HEK293 (cell line): ENCODE measurements around the gene SFT2D1.

Experiments used
- CTCF ChIA-PET: fragments of 350-600 bp; formaldehyde crosslinking; extraction: SDS; loops from one replicate; lab custom pipeline; 2021; ENCODE audit warnings: antibody characterized with exemption; lab: Yijun Ruan, JAX
- POLR2A ChIA-PET: fragments of 300-600 bp; formaldehyde crosslinking; extraction: SDS; loops from one replicate; lab custom pipeline; 2020; ENCODE audit warnings: antibody characterized with exemption, inconsistent platforms; lab: Yijun Ruan, JAX
- H3K27ac ChIP-seq: fragments of 200-500 bp; sonication (Bioruptor generic); 2 replicates; pipeline ENCODE4 v1.5.1; 2014; ENCODE audit warnings: low read depth, low read length, control low read depth, inconsistent platforms; ENCODE audit errors: extremely low read depth
- H3K36me3 ChIP-seq, 2 experiments: fragments of 200-500 bp in 1 of 2; sonication (Bioruptor generic) in 1 of 2; 1 replicate in 1 of 2; 2 replicates in 1 of 2; pipeline ENCODE4 v1.5.1; 2014 to 2017; ENCODE audit warnings: inconsistent platforms in 2 of 2, low read length in 2 of 2; ENCODE audit not compliant: control insufficient read depth in 2 of 2, insufficient read depth in 1 of 2
- H3K4me1 ChIP-seq: fragments of 200-500 bp; sonication (Bioruptor generic); 2 replicates; pipeline ENCODE4 v1.5.1; 2014; ENCODE audit warnings: mild to moderate bottlenecking, low read length, inconsistent platforms; ENCODE audit not compliant: control insufficient read depth, insufficient read depth
- H3K4me3 ChIP-seq: 2 replicates; pipeline ENCODE4 v1.5.1; 2011; ENCODE audit warnings: low read depth, mild to moderate bottlenecking, control low read depth, low read length, moderate library complexity
- H3K9me3 ChIP-seq: fragments of 200-500 bp; sonication (Bioruptor generic); 2 replicates; pipeline ENCODE4 v1.5.1; 2014; ENCODE audit warnings: low read depth, low read length, inconsistent platforms; ENCODE audit not compliant: control insufficient read depth, insufficient read depth
- GLIS2 ChIP-seq: fragments of 450-650 bp; formaldehyde crosslinking; IDR thresholded peaks from 2 replicates; pipeline ENCODE4 v1.5.1; 2016; ENCODE audit warnings: missing biosample characterization, missing genetic modification characterization
- HOXC10 ChIP-seq: sonication (generic); formaldehyde crosslinking; IDR thresholded peaks from 2 replicates; pipeline ENCODE4 v1.8.1; 2023; ENCODE audit warnings: mild to moderate bottlenecking, missing genetic modification reagents
- KLF8 ChIP-seq: fragments of 450-650 bp; formaldehyde crosslinking; IDR thresholded peaks from 2 replicates; pipeline ENCODE4 v1.5.1; 2016; ENCODE audit warnings: missing biosample characterization, missing genetic modification characterization
- PRDM1 ChIP-seq: fragments of 450-650 bp; formaldehyde crosslinking; IDR thresholded peaks from 2 replicates; pipeline ENCODE4; 2016; ENCODE audit warnings: missing biosample characterization, missing genetic modification characterization
- SCRT2 ChIP-seq: fragments of 450-650 bp; formaldehyde crosslinking; IDR thresholded peaks from 2 replicates; pipeline ENCODE4 v1.5.1; 2016; ENCODE audit warnings: missing biosample characterization, missing genetic modification characterization
- WT1 ChIP-seq: fragments of 450-650 bp; formaldehyde crosslinking; IDR thresholded peaks from 2 replicates; pipeline ENCODE4 v1.5.1; 2016; ENCODE audit warnings: missing biosample characterization, missing genetic modification characterization
- ZBTB1 ChIP-seq: fragments of 450-650 bp; formaldehyde crosslinking; IDR thresholded peaks from 2 replicates; pipeline ENCODE4 v1.5.1; 2016; ENCODE audit warnings: missing biosample characterization, missing genetic modification characterization
- ZBTB20 ChIP-seq: fragments of 450-650 bp; formaldehyde crosslinking; IDR thresholded peaks from 2 replicates; pipeline ENCODE4 v1.5.1; 2016; ENCODE audit warnings: missing biosample characterization, missing genetic modification characterization
- ZBTB7A ChIP-seq: fragments of 450-650 bp; formaldehyde crosslinking; IDR thresholded peaks from 2 replicates; pipeline ENCODE4 v1.5.1; 2016; ENCODE audit warnings: low read depth, missing biosample characterization, missing genetic modification characterization
- ZNF132 ChIP-seq: fragments of 450-650 bp; formaldehyde crosslinking; IDR thresholded peaks from 2 replicates; pipeline ENCODE4 v1.5.1; 2017; ENCODE audit warnings: missing biosample characterization, missing genetic modification characterization, borderline replicate concordance
- ZNF133 ChIP-seq: fragments of 450-650 bp; formaldehyde crosslinking; IDR thresholded peaks from 2 replicates; pipeline ENCODE4 v1.5.1; 2016; ENCODE audit warnings: missing biosample characterization, missing genetic modification characterization
- ZNF148 ChIP-seq: fragments of 450-650 bp; formaldehyde crosslinking; IDR thresholded peaks from 2 replicates; pipeline ENCODE4 v1.5.0; 2017; ENCODE audit warnings: missing biosample characterization, missing genetic modification characterization, borderline replicate concordance
- ZNF274 ChIP-seq, 2 experiments: fragments of 200-500 bp in 1 of 2; fragments of 450-650 bp in 1 of 2; sonication (Bioruptor generic) in 1 of 2; formaldehyde crosslinking in 1 of 2; IDR thresholded peaks; 2 replicates each; pipeline versions ENCODE4 v1.5.1 to v1.6.1; 2014 to 2016; ENCODE audit warnings: borderline replicate concordance in 1 of 2, inconsistent platforms in 1 of 2, low read length in 1 of 2, missing biosample characterization in 1 of 2, missing genetic modification characterization in 1 of 2
- ZNF292 ChIP-seq: fragments of 450-650 bp; formaldehyde crosslinking; IDR thresholded peaks from 2 replicates; pipeline ENCODE4 v1.5.1; 2016; ENCODE audit warnings: low read depth, missing biosample characterization, missing genetic modification characterization, borderline replicate concordance
- ZNF302 ChIP-seq: fragments of 450-650 bp; formaldehyde crosslinking; IDR thresholded peaks from 2 replicates; pipeline ENCODE4 v1.5.1; 2016; ENCODE audit warnings: missing biosample characterization, missing genetic modification characterization, low read depth
- ZNF366 ChIP-seq: fragments of 450-650 bp; formaldehyde crosslinking; conservative IDR thresholded peaks from 2 replicates; pipeline ENCODE4 v1.5.1; 2016; ENCODE audit warnings: missing biosample characterization, missing genetic modification characterization
- ZNF394 ChIP-seq: fragments of 450-650 bp; formaldehyde crosslinking; IDR thresholded peaks from 2 replicates; pipeline ENCODE4 v1.5.1; 2016; ENCODE audit warnings: missing biosample characterization, missing genetic modification characterization, mild to moderate bottlenecking, moderate library complexity, borderline replicate concordance
- ZNF580 ChIP-seq: fragments of 450-650 bp; formaldehyde crosslinking; IDR thresholded peaks from 2 replicates; pipeline ENCODE4 v1.5.1; 2016; ENCODE audit warnings: missing biosample characterization, missing genetic modification characterization
- ZNF585B ChIP-seq: fragments of 450-650 bp; formaldehyde crosslinking; IDR thresholded peaks from 2 replicates; pipeline ENCODE4 v1.5.1; 2016; ENCODE audit warnings: missing biosample characterization, missing genetic modification characterization
- ZNF747 ChIP-seq: fragments of 450-650 bp; formaldehyde crosslinking; IDR thresholded peaks from 2 replicates; pipeline ENCODE4 v1.5.1; 2016; ENCODE audit warnings: missing biosample characterization, missing genetic modification characterization
- ZNF76 ChIP-seq: fragments of 450-650 bp; formaldehyde crosslinking; IDR thresholded peaks from 2 replicates; pipeline ENCODE4; 2016; ENCODE audit warnings: low read depth, missing biosample characterization, missing genetic modification characterization, borderline replicate concordance
- ZNF791 ChIP-seq: fragments of 450-650 bp; formaldehyde crosslinking; IDR thresholded peaks from 2 replicates; pipeline ENCODE4 v1.5.1; 2016; ENCODE audit warnings: missing biosample characterization, missing genetic modification characterization
- ZSCAN23 ChIP-seq: fragments of 450-650 bp; formaldehyde crosslinking; IDR thresholded peaks from 2 replicates; pipeline ENCODE4 v1.5.1; 2016; ENCODE audit warnings: missing biosample characterization, missing genetic modification characterization
- TF ChIP-seq, protein P1 (sequence below): fragments of 450-650 bp; formaldehyde crosslinking; IDR thresholded peaks from 2 replicates; pipeline ENCODE4; 2016; ENCODE audit warnings: missing biosample characterization, missing genetic modification characterization
- TF ChIP-seq, protein P2 (sequence below): fragments of 450-650 bp; formaldehyde crosslinking; IDR thresholded peaks from 2 replicates; pipeline ENCODE4 v1.5.1; 2017; ENCODE audit warnings: missing biosample characterization, missing genetic modification characterization
- TF ChIP-seq, protein P3 (sequence below): fragments of 450-650 bp; formaldehyde crosslinking; IDR thresholded peaks from 2 replicates; pipeline ENCODE4 v1.5.1; 2016; ENCODE audit warnings: missing biosample characterization, missing genetic modification characterization
- TF ChIP-seq, protein P4 (sequence below): fragments of 450-650 bp; formaldehyde crosslinking; IDR thresholded peaks from 2 replicates; pipeline ENCODE4 v1.5.1; 2017; ENCODE audit warnings: missing biosample characterization, missing genetic modification characterization

SFT2D1 gene

GRCh38 chr6:166366921-166367320 is 24.6 kb upstream of the SFT2D1 start (continued):
- TF ChIP-seq HOXC10 (CRISPR knock-in tag) (no peak), ZNF148 (tag by site-specific recombination) (no peak), ZBTB20 (no peak), WT1 (tag by site-specific recombination) (no peak), ZNF133 (tag by site-specific recombination) (no peak), ZNF747 (tag by site-specific recombination) (no peak), ZNF132 (no peak)
- TF ChIP-seq, protein P1, sequence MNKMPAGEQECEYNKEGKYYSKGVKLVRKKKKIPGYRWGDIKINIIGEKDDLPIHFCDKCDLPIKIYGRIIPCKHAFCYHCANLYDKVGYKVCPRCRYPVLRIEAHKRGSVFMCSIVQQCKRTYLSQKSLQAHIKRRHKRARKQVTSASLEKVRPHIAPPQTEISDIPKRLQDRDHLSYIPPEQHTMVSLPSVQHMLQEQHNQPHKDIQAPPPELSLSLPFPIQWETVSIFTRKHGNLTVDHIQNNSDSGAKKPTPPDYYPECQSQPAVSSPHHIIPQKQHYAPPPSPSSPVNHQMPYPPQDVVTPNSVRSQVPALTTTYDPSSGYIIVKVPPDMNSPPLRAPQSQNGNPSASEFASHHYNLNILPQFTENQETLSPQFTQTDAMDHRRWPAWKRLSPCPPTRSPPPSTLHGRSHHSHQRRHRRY (tag by site-specific recombination) = no peak
- TF ChIP-seq, protein P2, sequence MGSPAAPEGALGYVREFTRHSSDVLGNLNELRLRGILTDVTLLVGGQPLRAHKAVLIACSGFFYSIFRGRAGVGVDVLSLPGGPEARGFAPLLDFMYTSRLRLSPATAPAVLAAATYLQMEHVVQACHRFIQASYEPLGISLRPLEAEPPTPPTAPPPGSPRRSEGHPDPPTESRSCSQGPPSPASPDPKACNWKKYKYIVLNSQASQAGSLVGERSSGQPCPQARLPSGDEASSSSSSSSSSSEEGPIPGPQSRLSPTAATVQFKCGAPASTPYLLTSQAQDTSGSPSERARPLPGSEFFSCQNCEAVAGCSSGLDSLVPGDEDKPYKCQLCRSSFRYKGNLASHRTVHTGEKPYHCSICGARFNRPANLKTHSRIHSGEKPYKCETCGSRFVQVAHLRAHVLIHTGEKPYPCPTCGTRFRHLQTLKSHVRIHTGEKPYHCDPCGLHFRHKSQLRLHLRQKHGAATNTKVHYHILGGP (tag by site-specific recombination) = no peak

- TF ChIP-seq ZNF791 (no peak), ZNF76 (tag by site-specific recombination) (no peak), ZNF580 (tag by site-specific recombination) (no peak), SCRT2 (tag by site-specific recombination) (no peak), ZNF394 (no peak), GLIS2 (no peak), ZBTB7A (tag by site-specific recombination) (no peak), ZNF148 (tag by site-specific recombination) (no peak), ZNF274 (IDR thresholded peaks at IDR 0.05; ENCODE audit: low read length) (no peak), ZNF274 (tag by site-specific recombination; IDR thresholded peaks at IDR 0.05; ENCODE audit: borderline replicate concordance) (no peak), ZNF585B (tag by site-specific recombination) (no peak), ZBTB1 (tag by site-specific recombination) (no peak), ZSCAN23 (tag by site-specific recombination) (no peak), ZNF292 (tag by site-specific recombination) (no peak), PRDM1 (tag by site-specific recombination) (no peak), ZNF302 (tag by site-specific recombination) (no peak), ZNF366 (tag by site-specific recombination) (no peak), KLF8 (tag by site-specific recombination) (no peak)
- TF ChIP-seq, protein P3, sequence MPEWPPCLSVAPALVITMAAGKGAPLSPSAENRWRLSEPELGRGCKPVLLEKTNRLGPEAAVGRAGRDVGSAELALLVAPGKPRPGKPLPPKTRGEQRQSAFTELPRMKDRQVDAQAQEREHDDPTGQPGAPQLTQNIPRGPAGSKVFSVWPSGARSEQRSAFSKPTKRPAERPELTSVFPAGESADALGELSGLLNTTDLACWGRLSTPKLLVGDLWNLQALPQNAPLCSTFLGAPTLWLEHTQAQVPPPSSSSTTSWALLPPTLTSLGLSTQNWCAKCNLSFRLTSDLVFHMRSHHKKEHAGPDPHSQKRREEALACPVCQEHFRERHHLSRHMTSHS (tag by site-specific recombination) = no peak
- TF ChIP-seq, protein P4, sequence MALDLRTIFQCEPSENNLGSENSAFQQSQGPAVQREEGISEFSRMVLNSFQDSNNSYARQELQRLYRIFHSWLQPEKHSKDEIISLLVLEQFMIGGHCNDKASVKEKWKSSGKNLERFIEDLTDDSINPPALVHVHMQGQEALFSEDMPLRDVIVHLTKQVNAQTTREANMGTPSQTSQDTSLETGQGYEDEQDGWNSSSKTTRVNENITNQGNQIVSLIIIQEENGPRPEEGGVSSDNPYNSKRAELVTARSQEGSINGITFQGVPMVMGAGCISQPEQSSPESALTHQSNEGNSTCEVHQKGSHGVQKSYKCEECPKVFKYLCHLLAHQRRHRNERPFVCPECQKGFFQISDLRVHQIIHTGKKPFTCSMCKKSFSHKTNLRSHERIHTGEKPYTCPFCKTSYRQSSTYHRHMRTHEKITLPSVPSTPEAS (tag by site-specific recombination) = no peak
- TF ChIP-seq, all 188 proteins: peak for 0
- no peaks in the 10 kb centered on the region for H3K9me3 ChIP-seq
- no peaks in the 10 kb centered on the region for H3K4me1 ChIP-seq
- CTCF ChIA-PET = interaction anchor here (1.2 kb wide), 1 partner anchor 53 kb away, joined by 3 read pairs; no protein-coding TSS in a partner anchor
- peaks cover 3 to 42% of the 10 kb centered on the region in 2 experiments for H3K36me3 ChIP-seq
- H3K27ac ChIP-seq = no peak overlapping the region
- no peak overlapping the region for H3K4me3 ChIP-seq
- POLR2A ChIA-PET = interaction anchor here (0.7 kb wide), 1 partner anchor 12 kb away, joined by 3 read pairs; no protein-coding TSS in a partner anchor
Observed at GRCh38 chr6:166365806-166366205, 23.5 kb upstream of the SFT2D1 start.
